Embryonic facial prominence (tissue), 1 donor: ENCODE measurements around the gene PRKCB.
"Not testable (repeated sequence)": the region's sequence is repeated elsewhere in the genome, so short reads cannot be mapped to it uniquely, and the experiment has no call there.

Experiments
- DNase-seq: peaks from one replicate; pipeline ENCODE4 v3.0.0-alpha.2; 2016; ENCODE audit errors: extremely low spot score

Gene PRKCB

DNA sequence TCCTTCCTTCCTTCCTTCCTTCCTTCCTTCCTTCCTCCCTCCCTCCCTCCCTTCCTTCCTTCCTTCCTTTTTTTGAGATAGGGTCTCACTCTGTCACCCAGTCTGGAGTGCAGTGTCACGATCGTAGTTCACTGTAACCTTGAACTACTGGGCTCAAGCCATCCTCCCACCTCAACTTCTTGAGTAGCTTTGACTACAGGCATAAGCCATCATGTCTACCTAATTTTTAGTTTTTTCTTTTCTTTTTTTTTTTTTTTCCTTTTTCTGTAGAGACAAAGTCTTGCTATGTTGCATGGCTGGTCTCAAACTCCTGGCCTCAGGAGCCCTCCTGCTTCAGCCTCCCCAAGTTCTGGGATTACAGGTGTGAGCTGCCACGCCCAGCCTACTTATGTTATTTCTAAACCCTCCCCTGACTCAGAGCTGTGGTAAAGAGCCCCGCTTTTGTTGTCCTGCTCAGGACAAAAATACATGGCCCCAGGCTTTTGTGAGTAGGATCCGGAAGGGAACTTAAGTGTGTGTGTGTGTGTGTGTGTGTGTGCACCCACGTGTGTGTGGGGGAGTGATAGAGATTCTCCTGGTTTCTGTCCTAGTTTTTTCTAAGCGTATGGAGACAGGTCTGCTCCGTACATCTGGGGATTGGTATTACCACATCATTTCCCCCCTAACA, 67.1 kb downstream of the PRKCB start:
- DNase-seq: no peak

DNA sequence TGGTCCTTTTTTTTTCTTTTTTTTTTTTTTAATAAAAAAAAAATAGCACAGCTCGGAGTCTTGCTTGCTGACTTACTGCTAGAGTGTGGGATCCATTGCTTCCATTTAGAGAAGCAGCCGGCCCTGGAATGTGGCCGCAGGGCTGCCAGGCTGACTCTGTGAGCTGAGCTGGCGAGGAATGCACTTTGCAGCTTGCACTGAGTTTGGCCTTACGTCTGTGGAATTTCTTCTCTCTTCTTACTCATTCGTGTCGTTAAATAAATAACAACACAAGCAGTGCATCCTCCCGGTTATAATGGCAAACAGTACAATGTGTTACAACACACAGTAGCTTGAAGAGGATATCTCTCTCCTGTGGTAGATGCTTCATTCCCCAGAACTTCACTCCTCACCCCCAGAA, 69.2 kb downstream of the PRKCB start:
- no peak for DNase-seq

DNA sequence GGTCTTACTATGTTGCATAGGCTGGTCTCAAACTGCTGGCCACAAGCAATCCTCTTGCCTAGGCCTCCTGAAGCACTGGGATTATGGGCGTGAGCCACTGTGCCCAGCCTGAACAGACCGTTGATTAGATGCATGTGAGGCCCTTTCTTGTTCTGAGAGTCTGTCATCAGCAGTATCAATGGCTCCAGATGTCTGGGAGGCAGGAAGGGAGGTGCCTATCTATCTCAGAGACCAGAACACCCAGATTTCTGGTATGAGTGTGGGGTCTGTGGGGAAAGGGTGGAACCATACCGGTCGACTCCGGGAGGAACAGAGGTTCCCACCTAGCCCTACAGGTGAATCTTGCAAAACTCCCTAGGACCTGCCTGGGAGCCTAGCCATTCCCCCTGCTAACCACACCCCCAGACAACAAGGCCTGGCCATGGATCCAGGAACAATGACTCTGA, 71.7 kb downstream of the PRKCB start:
- DNase-seq: no peak

DNA sequence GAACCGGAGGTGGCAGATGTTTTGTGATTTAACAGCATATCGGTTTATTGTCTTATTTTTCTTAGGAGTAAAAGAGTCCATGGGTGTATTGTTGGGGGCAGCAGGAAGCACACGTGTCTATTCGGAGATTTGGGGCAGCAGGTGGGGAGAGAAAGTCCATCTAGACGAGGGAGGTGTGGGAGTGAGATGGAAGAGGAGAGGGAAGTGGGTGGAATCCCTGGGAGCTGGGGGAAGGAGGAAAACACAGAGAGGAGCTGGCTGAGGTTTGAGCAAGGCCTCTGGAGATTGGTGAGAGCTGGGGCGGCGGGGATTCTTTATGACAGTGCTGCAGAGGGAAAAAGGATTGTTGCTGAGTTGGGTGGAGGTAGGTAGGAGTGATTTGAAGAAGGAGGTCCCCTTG, 72.1 kb downstream of the PRKCB start:
- DNase-seq: no peak

- no peak for DNase-seq
Observed at GRCh38 chr16:23908790-23909189, 73.0 kb downstream of the PRKCB start.

GRCh38 chr16:23909792-23910418, 74.1 kb downstream of the PRKCB start:
- no peak for DNase-seq

DNA sequence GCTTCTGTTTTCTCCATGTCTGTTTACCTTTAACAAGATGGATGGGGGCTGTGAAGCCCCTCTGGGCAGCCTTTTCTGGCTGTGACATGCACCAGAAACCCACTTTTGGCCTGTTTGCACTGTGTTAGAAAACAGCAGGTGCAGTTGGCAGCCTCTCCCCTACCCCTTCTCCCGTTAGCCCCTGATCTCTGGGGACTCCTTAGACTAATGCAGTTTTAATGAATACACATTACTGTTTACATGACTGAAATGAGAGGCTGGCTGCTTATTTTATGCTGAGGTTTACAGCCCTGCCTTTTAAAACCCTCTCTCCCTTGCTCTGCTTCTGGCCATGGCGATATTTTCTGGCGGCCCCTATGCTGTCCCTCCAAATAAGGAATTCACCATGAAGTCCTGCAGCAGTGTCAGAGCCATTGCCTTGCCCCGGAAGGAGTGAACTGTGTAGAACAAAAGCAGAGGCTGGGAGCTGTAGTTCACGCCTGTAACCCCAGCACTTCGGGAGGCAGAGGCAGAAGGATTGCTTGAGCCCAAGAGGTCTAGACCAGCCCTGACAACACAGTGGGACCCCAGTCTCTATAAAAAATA, 79.3 kb downstream of the PRKCB start:
- DNase-seq: no peak

- not testable (repeated sequence) for DNase-seq
Observed at GRCh38 chr16:23916552-23916951, 80.8 kb downstream of the PRKCB start.

- no peak for DNase-seq
Observed at GRCh38 chr16:23917621-23918020, 81.8 kb downstream of the PRKCB start.

GRCh38 chr16:23920446-23920845, 84.7 kb downstream of the PRKCB start:
- no peak for DNase-seq

- no peak for DNase-seq
Observed at GRCh38 chr16:23920899-23921298, 85.1 kb downstream of the PRKCB start.

DNA sequence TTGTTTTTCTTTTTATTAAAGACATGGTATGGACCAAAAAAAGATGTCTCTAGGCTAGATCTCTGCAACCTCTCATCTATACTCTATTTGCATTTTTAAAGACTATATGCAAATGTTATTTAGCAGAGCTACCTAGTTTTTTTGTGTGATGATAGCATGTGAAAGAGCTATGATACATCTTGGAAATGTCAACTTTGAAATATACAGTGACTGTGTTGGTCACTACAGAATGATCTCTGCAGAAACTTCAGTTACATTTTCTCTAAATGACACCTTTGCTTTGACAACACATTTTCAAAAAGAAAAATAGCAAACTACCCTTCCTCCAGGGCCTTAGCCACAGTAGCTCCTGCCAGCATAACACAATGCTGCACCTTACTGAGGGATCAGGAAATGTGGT, 86.6 kb downstream of the PRKCB start:
- DNase-seq: no peak

- no peak for DNase-seq
Observed at GRCh38 chr16:23924128-23924527, 88.3 kb downstream of the PRKCB start.

DNA sequence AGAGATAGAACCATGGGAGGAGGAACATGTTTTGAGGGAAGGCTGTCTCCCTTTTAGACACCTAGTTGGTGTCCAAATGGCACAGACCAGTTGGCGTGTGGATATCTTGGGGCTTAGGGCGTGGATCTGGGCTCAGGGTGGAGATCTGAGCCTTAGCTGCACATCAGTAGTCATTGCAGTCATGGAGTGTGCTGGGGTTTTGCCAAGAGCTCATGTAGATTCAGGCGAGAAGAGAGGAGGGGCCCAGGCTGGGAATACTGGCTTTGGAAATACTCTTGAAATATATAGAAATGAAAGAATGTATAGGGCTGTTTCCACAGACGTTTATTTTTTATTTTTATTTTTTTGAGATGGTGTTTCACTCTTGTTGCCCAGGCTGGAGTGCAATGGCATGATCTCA, 92.0 kb downstream of the PRKCB start:
- no peak for DNase-seq

- DNase-seq: no peak
Observed at GRCh38 chr16:23929237-23929636, 93.5 kb downstream of the PRKCB start.

- DNase-seq: no peak
Observed at GRCh38 chr16:23929856-23930255, 94.1 kb downstream of the PRKCB start.

DNA sequence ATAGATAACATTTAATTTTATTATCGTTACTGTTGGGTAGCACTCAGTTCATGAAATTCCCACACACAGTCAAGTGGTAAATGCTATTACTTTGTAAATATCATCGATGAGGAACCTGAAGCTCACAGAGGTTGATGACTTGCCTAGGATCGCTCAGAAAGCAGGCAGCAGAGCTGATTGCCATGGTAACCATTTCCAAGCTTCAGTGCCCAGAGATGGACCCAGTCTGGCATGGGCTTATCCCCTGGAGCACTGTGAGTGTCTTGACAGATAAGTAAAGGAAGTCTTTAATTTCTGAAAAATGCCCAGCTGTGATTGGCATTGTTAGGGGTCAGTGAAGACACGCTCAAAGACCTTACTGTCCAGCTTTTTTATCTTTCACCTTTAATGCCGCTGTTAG, 95.0 kb downstream of the PRKCB start:
- no peak for DNase-seq

DNA sequence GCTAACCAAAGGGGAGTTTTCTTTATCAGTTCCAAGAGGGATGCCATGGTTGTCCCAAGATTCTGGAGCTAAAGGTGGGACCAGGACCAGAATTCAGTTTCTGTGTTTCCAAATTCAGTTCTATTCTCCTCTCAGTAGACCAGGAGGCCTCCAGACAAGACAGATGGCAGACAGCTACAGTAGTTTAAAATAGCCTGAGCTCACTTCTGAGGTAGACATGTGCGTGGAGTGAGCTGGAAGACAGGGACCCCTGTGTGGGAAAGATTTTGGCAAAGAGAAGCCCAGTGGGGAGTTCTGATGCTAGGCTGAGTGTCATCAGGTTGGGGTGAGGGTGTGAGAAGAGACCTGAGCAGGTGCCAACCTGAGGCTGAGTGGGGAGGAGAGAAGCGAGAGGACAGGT, 95.4 kb downstream of the PRKCB start:
- DNase-seq: no peak

DNA sequence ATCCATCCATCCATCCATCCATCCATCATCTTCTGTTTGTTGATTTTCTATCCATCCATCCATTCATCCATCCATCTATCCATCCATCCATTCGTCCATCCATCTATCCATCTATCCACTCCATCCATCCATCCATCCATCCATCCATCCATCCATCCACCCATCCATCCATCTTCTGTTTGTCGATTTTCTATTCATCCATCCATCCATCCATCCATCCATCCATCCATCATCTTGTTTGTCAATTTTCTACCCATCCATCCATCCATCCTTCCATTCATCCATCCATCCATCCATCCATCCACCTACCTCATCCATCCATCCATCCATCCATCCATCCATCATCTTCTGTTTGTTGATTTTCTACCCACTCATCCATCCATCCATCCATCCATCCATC, 97.9 kb downstream of the PRKCB start:
- DNase-seq: not testable (repeated sequence)

GRCh38 chr16:23934610-23935236, 98.9 kb downstream of the PRKCB start:
- no peak for DNase-seq

DNA sequence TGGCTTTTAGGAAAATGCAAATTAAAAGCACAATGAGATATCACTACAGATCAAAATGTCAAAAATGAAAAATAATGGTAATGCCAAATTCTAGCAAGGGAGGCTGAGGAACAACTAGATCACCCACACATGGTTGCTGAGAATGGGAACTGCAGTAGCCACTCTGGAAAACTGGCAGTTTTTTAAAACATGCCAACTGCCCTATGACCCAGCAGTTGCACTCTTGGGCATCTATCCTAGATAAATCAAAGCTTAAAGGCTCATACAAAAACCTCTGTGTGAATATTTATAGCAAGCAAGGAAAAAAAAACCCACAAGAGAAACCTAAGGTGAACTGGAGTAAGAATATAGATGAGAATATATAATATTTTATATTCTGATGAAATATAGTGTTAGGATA, 104.3 kb downstream of the PRKCB start:
- no peak for DNase-seq

DNA sequence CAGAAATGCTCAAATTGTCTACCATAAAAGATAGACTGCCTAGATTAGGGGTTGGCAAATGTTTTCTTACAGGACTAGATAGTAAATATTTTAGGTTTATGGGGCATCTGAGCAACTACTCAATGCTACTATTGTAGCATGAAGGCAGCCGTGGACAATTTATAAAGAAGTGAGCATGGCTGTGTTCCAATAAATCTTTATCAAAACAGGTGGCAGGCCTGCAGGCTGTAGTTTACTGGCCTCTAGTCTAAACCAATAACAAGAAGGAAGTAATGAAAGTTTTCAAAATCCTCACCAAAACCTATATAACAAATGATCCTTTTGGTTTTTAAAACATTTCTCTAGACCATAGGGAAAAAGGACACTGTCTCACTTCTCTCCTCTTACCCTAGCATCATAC, 105.2 kb downstream of the PRKCB start:
- no peak for DNase-seq
